CD14-positive monocyte (primary cell): ENCODE data around the gene ZYG11A. TPM values are rescaled to one million over a fixed set of nuclear protein-coding genes. Genes with fewer than 3 reads are reported as not detected.

Experiments used
- DNase-seq, 3 donors: peaks; one replicate each; pipeline ENCODE4 v3.0.0-alpha.2; 2011 to 2022
- H2AFZ ChIP-seq: 2 replicates; pipeline ENCODE4 v1.6.0; 2012; ENCODE audit warnings: mild to moderate bottlenecking, low read depth, low read length, inconsistent platforms; ENCODE audit not compliant: insufficient read depth, poor library complexity, severe bottlenecking
- H3K27ac ChIP-seq, 2 donors: 1 replicate in 1 of 2; 2 replicates in 1 of 2; pipeline ENCODE4 v1.5.1; 2012 to 2013; ENCODE audit warnings: low read length in 2 of 2, control low read depth in 1 of 2, inconsistent platforms in 1 of 2, low read depth in 1 of 2, mild to moderate bottlenecking in 1 of 2
- H3K27me3 ChIP-seq, 2 donors: one replicate each; pipeline versions ENCODE4 v1.6.0 to v1.6.1; 2011 to 2013; ENCODE audit warnings: low read length in 2 of 2; ENCODE audit not compliant: control insufficient read depth in 2 of 2, insufficient read depth in 2 of 2
- H3K36me3 ChIP-seq, 2 donors: replicated peaks in 1 of 2; 1 replicate in 1 of 2; 2 replicates in 1 of 2; pipeline versions ENCODE4 v1.5.1 to v1.6.1; 2012 to 2013; ENCODE audit warnings: low read length in 2 of 2, control low read depth in 1 of 2, inconsistent platforms in 1 of 2, mild to moderate bottlenecking in 1 of 2; ENCODE audit not compliant: insufficient read depth in 2 of 2, control insufficient read depth in 1 of 2
- H3K4me1 ChIP-seq, 2 donors: 1 replicate in 1 of 2; 2 replicates in 1 of 2; pipeline versions ENCODE4 v1.5.1 to v1.6.1; 2012 to 2013; ENCODE audit warnings: low read length in 2 of 2, control low read depth in 1 of 2, inconsistent platforms in 1 of 2, mild to moderate bottlenecking in 1 of 2, moderate library complexity in 1 of 2; ENCODE audit not compliant: insufficient read depth in 2 of 2, control insufficient read depth in 1 of 2
- H3K4me2 ChIP-seq: replicated peaks from 2 replicates; pipeline ENCODE3; 2012; ENCODE audit warnings: low read length, moderate library complexity, mild to moderate bottlenecking; ENCODE audit not compliant: poor library complexity, severe bottlenecking; ENCODE audit errors: extremely low read depth
- H3K4me3 ChIP-seq, 3 experiments: fragments of 200-600 bp in 1 of 3; sonication (generic) in 1 of 3; replicated peaks in 1 of 3; 1 replicate in 2 of 3; 2 replicates in 1 of 3; pipeline ENCODE4 v1.5.1; 2011 to 2013; ENCODE audit warnings: low read length in 3 of 3, mild to moderate bottlenecking in 3 of 3, control low read depth in 2 of 3, low read depth in 2 of 3, inconsistent platforms in 1 of 3, moderate library complexity in 1 of 3
- H3K79me2 ChIP-seq: 2 replicates; pipeline ENCODE4 v1.6.0; 2012; ENCODE audit warnings: mild to moderate bottlenecking, control low read depth, inconsistent platforms, low read length, moderate library complexity; ENCODE audit not compliant: insufficient read depth
- H3K9ac ChIP-seq: 2 replicates; pipeline ENCODE4 v1.6.0; 2017; ENCODE audit warnings: low read length, mild to moderate bottlenecking; ENCODE audit not compliant: insufficient read depth, poor library complexity, severe bottlenecking
- H3K9me3 ChIP-seq, 2 donors: replicated peaks in 1 of 2; 1 replicate in 1 of 2; 2 replicates in 1 of 2; pipeline versions ENCODE4 v1.5.1 to v1.6.1; 2012 to 2013; ENCODE audit warnings: low read length in 2 of 2, control low read depth in 1 of 2; ENCODE audit not compliant: control insufficient read depth in 1 of 2, insufficient read depth in 1 of 2
- H4K20me1 ChIP-seq: 2 replicates; pipeline ENCODE4 v1.6.0; 2012; ENCODE audit warnings: mild to moderate bottlenecking, low read length, control low read depth, moderate library complexity; ENCODE audit not compliant: insufficient read depth
- H3K27ac Mint-ChIP-seq, 7 donors: one replicate each; pipeline ENCODE4 v1.8.0; 2020; ENCODE audit warnings: mild to moderate bottlenecking in 7 of 7, mixed read lengths in 7 of 7, moderate library complexity in 6 of 7, inconsistent platforms in 2 of 7
- H3K27me3 Mint-ChIP-seq, 3 donors: one replicate each; pipeline ENCODE4 v1.8.0; 2021 to 2022; ENCODE audit warnings: low read depth in 3 of 3, mild to moderate bottlenecking in 3 of 3, mixed read lengths in 3 of 3, moderate library complexity in 3 of 3, inconsistent platforms in 1 of 3
- H3K36me3 Mint-ChIP-seq, 2 donors: one replicate each; pipeline ENCODE4 v1.8.0; 2020; ENCODE audit warnings: mixed read lengths in 2 of 2, inconsistent platforms in 1 of 2, mild to moderate bottlenecking in 1 of 2
- H3K4me1 Mint-ChIP-seq: one replicate; pipeline ENCODE4 v1.8.0; 2020; ENCODE audit warnings: mild to moderate bottlenecking, mixed read lengths
- H3K4me3 Mint-ChIP-seq, 2 donors: one replicate each; pipeline ENCODE4 v1.8.0; 2020; ENCODE audit warnings: mild to moderate bottlenecking in 2 of 2, mixed read lengths in 2 of 2, moderate library complexity in 1 of 2
- H3K9me3 Mint-ChIP-seq, 7 donors: one replicate each; pipeline ENCODE4 v1.8.0; 2020 to 2022; ENCODE audit warnings: mixed read lengths in 7 of 7, mild to moderate bottlenecking in 6 of 7, moderate library complexity in 6 of 7, inconsistent platforms in 2 of 7
- WGBS: methylation state at CpG from one replicate; pipeline ENCODE4 v1.1.5; 2013; ENCODE audit warnings: missing lambda C conversion rate; ENCODE audit not compliant: insufficient coverage; 5-methylcytosine and 5-hydroxymethylcytosine counted together
- intact Hi-C, 2 donors: fragments of 100-400 bp; cut with micrococcal nuclease; formaldehyde crosslinking; loops; one replicate each; pipeline versions ENCODE4 v1.15.0 to v1.15.1; 2023
- polyA plus RNA-seq, 3 donors: library from polyadenylated mRNA; depleted of rRNA in 1 of 3; unstranded in 2 of 3; stranded (reverse) in 1 of 3; fragments of 300-500 nt in 2 of 3; fragments of >200 nt in 1 of 3; fragmentation: Illumina TruSeq in 2 of 3; gene quantifications; 1 replicate in 2 of 3; 2 replicates in 1 of 3; pipeline ENCODE4 v1.2.3, GENCODE V29; 2012 to 2021
- TF ChIP-seq, protein P1 (sequence below): fragments of 200-600 bp; IDR thresholded peaks from one replicate; pipeline ENCODE4 v1.8.0; 2022; ENCODE audit warnings: antibody characterized with exemption, mild to moderate bottlenecking

Gene ZYG11A
- polyA plus RNA-seq, 3 donors: not detected

- H3K4me2 ChIP-seq: no peak overlapping the region
- no peak overlapping the region for H3K4me3 Mint-ChIP-seq
- no peaks in the 10 kb centered on the region for H3K9me3 Mint-ChIP-seq
Observed at GRCh38 chr1:52914463-52914862, 71.9 kb downstream of the ZYG11A start.

DNA sequence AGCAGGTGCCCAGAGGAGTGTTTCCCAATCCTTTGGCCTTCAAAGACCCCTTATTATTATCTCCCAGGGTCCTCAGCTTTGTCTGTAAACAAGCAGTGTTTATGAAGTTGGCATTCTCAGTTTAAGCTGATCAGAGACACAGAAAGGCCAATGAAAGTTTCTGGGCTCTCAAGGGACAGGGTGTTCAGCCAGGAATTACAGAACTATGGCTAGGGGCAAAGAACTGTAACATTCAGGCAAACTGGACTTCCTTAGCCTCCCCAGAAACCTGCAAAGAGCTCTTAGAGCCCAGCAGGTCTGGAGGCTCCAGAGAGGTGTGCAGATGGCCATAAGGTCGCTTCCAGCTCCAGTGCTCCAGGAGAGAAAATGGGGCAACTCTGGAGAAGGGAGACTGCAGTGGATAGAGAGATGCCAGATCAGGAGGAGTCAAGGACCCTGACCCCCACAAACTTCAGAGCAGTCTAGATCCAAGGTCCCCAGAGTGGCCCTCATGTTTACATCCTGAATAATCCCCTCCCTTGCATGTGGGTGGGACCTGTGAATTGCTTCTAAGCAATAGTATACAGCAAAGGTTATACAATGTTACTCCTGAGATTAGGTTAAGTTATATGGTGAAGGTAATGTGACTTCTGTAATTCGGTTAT, 72.8 kb downstream of the ZYG11A start:
- peaks cover 0 to 9% (median 4%) of the 10 kb centered on the region in 3 donors for H3K27me3 Mint-ChIP-seq
- no peaks in the 10 kb centered on the region for H4K20me1 ChIP-seq
- WGBS: 100% methylated on average over 1 of the region's 2 CpGs

More at GRCh38 chr1:52914463-52914862, 71.9 kb downstream of the ZYG11A start:
- intact Hi-C loops: no loop called here
- Mint-ChIP-seq H3K27ac (no peak overlapping the region), H3K4me1 (no peaks in the 10 kb centered on the region), H3K36me3 (peaks cover 0 to 2% of the 10 kb centered on the region in 2 donors), H3K27me3 (peaks cover 0 to under 1% (median 0%) of the 10 kb centered on the region in 3 donors)
- Histone ChIP-seq H3K9me3 (no peaks in the 10 kb centered on the region), H3K27ac (no peak overlapping the region), H3K4me1 (no peaks in the 10 kb centered on the region), H2AFZ (no peak overlapping the region), H3K79me2 (no peaks in the 10 kb centered on the region), H3K27me3 (no peaks in the 10 kb centered on the region), H3K36me3 (no peaks in the 10 kb centered on the region), H4K20me1 (no peaks in the 10 kb centered on the region), H3K4me3 (no peak overlapping the region), H3K9ac (no peak overlapping the region)
- 91% methylated on average over 5 of the region's 5 CpGs for WGBS
- TF ChIP-seq, protein P1, sequence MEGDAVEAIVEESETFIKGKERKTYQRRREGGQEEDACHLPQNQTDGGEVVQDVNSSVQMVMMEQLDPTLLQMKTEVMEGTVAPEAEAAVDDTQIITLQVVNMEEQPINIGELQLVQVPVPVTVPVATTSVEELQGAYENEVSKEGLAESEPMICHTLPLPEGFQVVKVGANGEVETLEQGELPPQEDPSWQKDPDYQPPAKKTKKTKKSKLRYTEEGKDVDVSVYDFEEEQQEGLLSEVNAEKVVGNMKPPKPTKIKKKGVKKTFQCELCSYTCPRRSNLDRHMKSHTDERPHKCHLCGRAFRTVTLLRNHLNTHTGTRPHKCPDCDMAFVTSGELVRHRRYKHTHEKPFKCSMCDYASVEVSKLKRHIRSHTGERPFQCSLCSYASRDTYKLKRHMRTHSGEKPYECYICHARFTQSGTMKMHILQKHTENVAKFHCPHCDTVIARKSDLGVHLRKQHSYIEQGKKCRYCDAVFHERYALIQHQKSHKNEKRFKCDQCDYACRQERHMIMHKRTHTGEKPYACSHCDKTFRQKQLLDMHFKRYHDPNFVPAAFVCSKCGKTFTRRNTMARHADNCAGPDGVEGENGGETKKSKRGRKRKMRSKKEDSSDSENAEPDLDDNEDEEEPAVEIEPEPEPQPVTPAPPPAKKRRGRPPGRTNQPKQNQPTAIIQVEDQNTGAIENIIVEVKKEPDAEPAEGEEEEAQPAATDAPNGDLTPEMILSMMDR: no peak
- no peak for DNase-seq

More for the DNA sequence above, 72.8 kb downstream of the ZYG11A start:
- H3K4me1 ChIP-seq: no peaks in the 10 kb centered on the region
- H3K79me2 ChIP-seq: no peaks in the 10 kb centered on the region
- H3K9ac ChIP-seq: no peak overlapping the region
- H3K27me3 ChIP-seq: peaks cover 0 to 5% of the 10 kb centered on the region in 2 donors
- H3K4me2 ChIP-seq: no peak overlapping the region
- TF ChIP-seq, protein P1: no peak
- H3K9me3 Mint-ChIP-seq: peaks cover 0 to 2% (median 0%) of the 10 kb centered on the region in 7 donors
- H2AFZ ChIP-seq: no peak overlapping the region
- H3K36me3 Mint-ChIP-seq: peaks cover 0 to 2% of the 10 kb centered on the region in 2 donors
- H3K4me1 Mint-ChIP-seq: no peaks in the 10 kb centered on the region
- H3K4me3 ChIP-seq: no peak overlapping the region
- no peak overlapping the region for H3K27ac ChIP-seq
- H3K9me3 ChIP-seq: no peaks in the 10 kb centered on the region
- intact Hi-C loops: no loop called here
- H3K4me3 Mint-ChIP-seq: no peak overlapping the region
- H3K36me3 ChIP-seq: no peaks in the 10 kb centered on the region
- no peak overlapping the region for H3K27ac Mint-ChIP-seq
- no peak for DNase-seq
